KOPT-K1 (cell line): ENCODE measurements around the gene ARHGEF40.

ENCODE experiments used
- H3K27ac ChIP-seq: fragments of 200-600 bp; sonication (generic); 2 replicates; pipeline ENCODE4 v1.5.1; 2016; ENCODE audit warnings: antibody characterized with exemption, mild to moderate bottlenecking, low read depth, low read length; ENCODE audit not compliant: poor library complexity, severe bottlenecking
- H3K36me3 ChIP-seq: fragments of 200-600 bp; sonication (generic); 2 replicates; pipeline ENCODE4 v1.5.1; 2017; ENCODE audit warnings: antibody characterized with exemption, mild to moderate bottlenecking, low read length, moderate library complexity; ENCODE audit not compliant: insufficient read depth
- H3K9me3 ChIP-seq: fragments of 200-600 bp; sonication (generic); 2 replicates; pipeline ENCODE4 v1.5.1; 2017; ENCODE audit warnings: antibody characterized with exemption, low read length, mild to moderate bottlenecking; ENCODE audit not compliant: insufficient read depth, poor library complexity, severe bottlenecking

Gene ARHGEF40

GRCh38 chr14:21103710-21104447, 33.8 kb downstream of the ARHGEF40 start:
- H3K9me3 ChIP-seq = no peaks in the 10 kb centered on the region
- peak overlapping the region; percentile 97 for H3K27ac ChIP-seq
- no peaks in the 10 kb centered on the region for H3K36me3 ChIP-seq

GRCh38 chr14:21104448-21105060, 34.5 kb downstream of the ARHGEF40 start:
- H3K9me3 ChIP-seq = no peaks in the 10 kb centered on the region
- H3K36me3 ChIP-seq = no peaks in the 10 kb centered on the region
- peak overlapping the region; percentile 97 for H3K27ac ChIP-seq

- H3K27ac ChIP-seq = peak overlapping the region; percentile 97
Observed at GRCh38 chr14:21105095-21105494, 35.0 kb downstream of the ARHGEF40 start.

GRCh38 chr14:21106176-21106497, 36.0 kb downstream of the ARHGEF40 start:
- H3K9me3 ChIP-seq = no peaks in the 10 kb centered on the region
- H3K27ac ChIP-seq = no peak overlapping the region
- H3K36me3 ChIP-seq = no peaks in the 10 kb centered on the region

More at GRCh38 chr14:21105095-21105494, 35.0 kb downstream of the ARHGEF40 start:
- H3K36me3 ChIP-seq = no peaks in the 10 kb centered on the region
- no peaks in the 10 kb centered on the region for H3K9me3 ChIP-seq

DNA sequence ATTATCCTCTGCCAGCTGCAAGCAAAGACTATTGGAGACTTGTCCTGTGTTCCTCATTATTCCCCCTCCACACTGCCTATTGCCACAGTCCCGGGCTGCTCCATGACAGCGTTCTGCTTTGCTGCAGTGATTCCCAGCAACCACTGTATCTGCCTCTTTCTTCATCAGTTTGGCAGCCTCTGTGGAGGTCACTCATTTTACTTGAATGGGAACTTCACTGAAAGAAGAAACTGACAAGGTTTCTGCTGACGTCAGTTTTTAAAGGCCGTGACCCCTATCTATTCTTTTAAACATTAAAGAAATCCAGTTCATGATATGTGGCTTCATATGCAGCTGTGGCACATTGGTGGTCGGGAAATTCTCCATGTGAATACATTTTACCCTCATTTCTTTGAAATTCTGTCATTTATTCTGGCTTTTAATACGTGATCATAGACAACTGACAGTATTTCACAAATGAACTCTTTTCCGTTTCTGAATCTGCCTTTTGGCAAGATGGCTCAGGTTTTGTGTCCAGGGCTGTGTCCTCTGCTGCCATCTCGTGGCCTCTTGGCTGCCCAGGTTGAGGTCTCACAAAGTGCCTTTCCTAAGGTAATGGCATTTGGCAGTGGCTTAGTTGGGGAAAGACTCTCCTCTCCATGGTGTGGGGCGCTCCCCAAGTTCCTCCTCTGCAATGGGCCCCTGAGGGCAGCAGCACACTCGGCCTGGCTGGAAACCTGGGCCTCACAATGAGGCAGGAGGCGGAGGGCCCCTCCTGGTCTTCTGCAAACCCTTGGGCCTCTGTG, 36.6 kb downstream of the ARHGEF40 start:
- Histone ChIP-seq H3K36me3 (no peaks in the 10 kb centered on the region), H3K27ac (no peak overlapping the region), H3K9me3 (no peaks in the 10 kb centered on the region)

GRCh38 chr14:21107283-21107800, 37.2 kb downstream of the ARHGEF40 start:
- no peaks in the 10 kb centered on the region for H3K9me3 ChIP-seq
- H3K27ac ChIP-seq = no peak overlapping the region
- H3K36me3 ChIP-seq = no peaks in the 10 kb centered on the region

DNA sequence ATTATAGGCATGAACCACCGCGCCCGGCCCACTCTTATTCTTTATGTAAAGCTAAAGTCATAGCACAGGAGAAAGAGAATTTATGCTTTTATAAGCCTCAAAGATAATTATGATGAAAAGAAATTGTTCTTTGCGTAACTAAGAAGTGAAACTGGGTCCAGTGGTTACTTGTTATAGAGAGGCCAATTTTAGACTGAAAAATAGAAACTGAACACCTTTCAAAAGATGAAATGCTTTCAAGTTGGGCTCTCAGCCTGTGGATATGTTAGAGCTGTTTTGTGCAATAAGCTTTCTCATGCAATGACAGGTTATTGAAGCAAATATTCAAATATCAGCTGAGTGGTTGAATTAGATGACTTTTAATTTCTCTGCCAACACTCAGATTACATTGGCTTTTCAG, 38.7 kb downstream of the ARHGEF40 start:
- no peak overlapping the region for H3K27ac ChIP-seq
- no peaks in the 10 kb centered on the region for H3K9me3 ChIP-seq
- H3K36me3 ChIP-seq = no peaks in the 10 kb centered on the region

DNA sequence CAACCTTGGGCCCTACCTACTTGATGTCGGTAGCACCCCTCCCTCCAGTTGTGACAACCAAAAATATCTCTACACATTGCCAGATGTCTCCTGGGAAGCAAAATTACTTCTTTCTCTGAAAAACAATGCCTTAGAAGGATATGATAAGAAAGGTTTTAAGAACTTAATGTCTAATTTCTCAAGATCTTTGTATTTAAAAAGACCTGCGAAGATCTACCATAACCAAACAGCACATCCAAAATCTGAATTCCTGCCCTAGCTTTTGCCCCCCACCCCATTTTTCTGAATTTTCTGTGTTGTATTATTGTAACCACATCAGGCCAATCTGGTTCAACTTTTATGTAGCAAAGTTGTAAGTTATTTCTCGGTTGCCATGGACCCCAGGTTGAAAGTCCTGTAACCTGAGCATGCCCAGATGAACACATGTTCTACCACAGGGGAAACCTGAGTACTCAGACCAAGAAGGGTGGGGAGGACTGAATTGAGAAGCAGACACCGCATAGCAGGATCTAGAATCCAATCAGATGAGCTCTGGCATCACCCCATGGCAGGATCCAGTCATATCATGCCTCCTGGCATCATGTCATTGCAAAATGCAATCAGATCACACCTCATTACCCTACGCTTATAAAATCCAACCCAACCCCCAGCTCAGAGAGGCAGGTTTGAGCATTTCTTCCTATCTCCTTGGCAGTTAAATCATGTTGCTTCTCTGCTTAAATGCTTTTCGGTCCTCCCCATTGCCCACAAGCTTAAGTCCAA, 39.5 kb downstream of the ARHGEF40 start:
- H3K9me3 ChIP-seq = no peaks in the 10 kb centered on the region
- H3K36me3 ChIP-seq = no peaks in the 10 kb centered on the region
- H3K27ac ChIP-seq = no peak overlapping the region

DNA sequence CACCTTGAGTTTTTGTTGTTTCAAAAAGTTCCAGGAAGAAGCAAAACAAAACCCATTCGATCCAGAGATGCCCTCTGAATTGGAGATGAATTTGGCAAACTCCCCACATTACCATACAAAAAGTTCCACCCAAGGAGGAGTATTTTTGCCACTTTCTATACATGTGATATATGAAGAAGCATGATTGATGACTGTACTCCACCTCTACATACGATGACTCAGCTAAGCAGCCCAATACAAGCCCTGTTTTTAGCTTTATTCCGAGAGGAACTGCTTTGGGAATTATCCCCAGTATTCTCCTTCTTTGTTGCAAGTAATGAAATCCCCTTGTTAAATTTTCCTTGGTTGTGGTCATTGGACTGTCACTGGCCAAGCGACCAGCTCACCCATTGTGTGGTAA, 42.2 kb downstream of the ARHGEF40 start:
- Histone ChIP-seq H3K27ac (no peak overlapping the region), H3K9me3 (no peaks in the 10 kb centered on the region), H3K36me3 (no peaks in the 10 kb centered on the region)

GRCh38 chr14:21113369-21113768, 43.3 kb downstream of the ARHGEF40 start:
- H3K27ac ChIP-seq = no peak overlapping the region
- H3K36me3 ChIP-seq = no peaks in the 10 kb centered on the region
- no peaks in the 10 kb centered on the region for H3K9me3 ChIP-seq

DNA sequence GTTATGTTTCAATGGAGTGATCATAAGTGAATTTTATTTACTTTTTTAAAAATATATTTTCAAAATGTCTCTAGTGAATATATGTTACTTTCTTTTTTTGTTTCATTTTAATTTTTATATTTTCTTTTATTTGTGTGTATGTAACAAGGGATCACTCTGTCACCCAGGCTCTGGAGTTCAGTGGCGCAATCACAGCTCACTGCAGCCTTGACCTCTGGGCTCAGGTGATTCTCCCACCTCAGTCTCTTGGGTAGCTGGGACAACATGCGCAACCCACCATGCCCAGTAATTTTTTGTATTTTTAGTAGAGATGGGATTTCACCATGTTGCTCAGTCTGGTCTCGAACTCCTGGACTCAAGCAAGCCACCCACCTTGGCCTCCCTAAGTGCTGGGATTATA, 48.8 kb downstream of the ARHGEF40 start:
- no peaks in the 10 kb centered on the region for H3K9me3 ChIP-seq
- H3K27ac ChIP-seq = no peak overlapping the region
- H3K36me3 ChIP-seq = no peaks in the 10 kb centered on the region

- no peaks in the 10 kb centered on the region for H3K36me3 ChIP-seq
- no peak overlapping the region for H3K27ac ChIP-seq
Observed at GRCh38 chr14:21120686-21121085, 50.6 kb downstream of the ARHGEF40 start.

GRCh38 chr14:21121122-21121521, 51.0 kb downstream of the ARHGEF40 start:
- no peak overlapping the region for H3K27ac ChIP-seq
- H3K36me3 ChIP-seq = no peaks in the 10 kb centered on the region
- no peaks in the 10 kb centered on the region for H3K9me3 ChIP-seq

More at GRCh38 chr14:21120686-21121085, 50.6 kb downstream of the ARHGEF40 start:
- no peaks in the 10 kb centered on the region for H3K9me3 ChIP-seq

- no peaks in the 10 kb centered on the region for H3K9me3 ChIP-seq
- H3K27ac ChIP-seq = no peak overlapping the region
- H3K36me3 ChIP-seq = no peaks in the 10 kb centered on the region
Observed at GRCh38 chr14:21123429-21123828, 53.3 kb downstream of the ARHGEF40 start.

DNA sequence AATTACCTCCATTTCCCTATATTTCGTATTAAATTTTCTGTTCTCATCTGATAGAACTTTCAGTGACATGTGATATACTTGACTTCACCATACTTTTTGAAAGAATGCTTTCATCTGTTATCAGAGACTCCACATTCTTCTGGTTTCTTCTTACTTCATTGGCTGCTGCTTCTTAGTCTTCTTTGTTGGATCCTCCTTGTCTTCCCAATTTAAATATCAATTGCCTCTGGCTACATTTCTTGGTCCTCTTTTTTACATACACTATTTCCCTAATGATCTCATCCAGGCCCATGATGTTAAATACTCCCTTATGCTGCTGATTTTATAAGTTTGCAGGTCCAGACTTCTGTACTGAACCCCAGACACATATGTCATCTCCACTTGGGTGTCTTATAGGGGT, 63.8 kb downstream of the ARHGEF40 start:
- Histone ChIP-seq H3K36me3 (no peaks in the 10 kb centered on the region), H3K9me3 (peaks cover 4% of the 10 kb centered on the region), H3K27ac (no peak overlapping the region)
